CD4-positive, alpha-beta T cell treated with Interleukin-15 for 4 hours (primary cell): ENCODE data around the gene CCAR1.
"Not testable (repeated sequence)": the region's sequence is repeated elsewhere in the genome, so short reads cannot be mapped to it uniquely, and the experiment has no call there.

Experiments
- DNase-seq: peaks from one replicate; pipeline ENCODE4 v3.0.0-alpha.2; 2020; ENCODE audit warnings: low spot score

CCAR1 gene

DNA sequence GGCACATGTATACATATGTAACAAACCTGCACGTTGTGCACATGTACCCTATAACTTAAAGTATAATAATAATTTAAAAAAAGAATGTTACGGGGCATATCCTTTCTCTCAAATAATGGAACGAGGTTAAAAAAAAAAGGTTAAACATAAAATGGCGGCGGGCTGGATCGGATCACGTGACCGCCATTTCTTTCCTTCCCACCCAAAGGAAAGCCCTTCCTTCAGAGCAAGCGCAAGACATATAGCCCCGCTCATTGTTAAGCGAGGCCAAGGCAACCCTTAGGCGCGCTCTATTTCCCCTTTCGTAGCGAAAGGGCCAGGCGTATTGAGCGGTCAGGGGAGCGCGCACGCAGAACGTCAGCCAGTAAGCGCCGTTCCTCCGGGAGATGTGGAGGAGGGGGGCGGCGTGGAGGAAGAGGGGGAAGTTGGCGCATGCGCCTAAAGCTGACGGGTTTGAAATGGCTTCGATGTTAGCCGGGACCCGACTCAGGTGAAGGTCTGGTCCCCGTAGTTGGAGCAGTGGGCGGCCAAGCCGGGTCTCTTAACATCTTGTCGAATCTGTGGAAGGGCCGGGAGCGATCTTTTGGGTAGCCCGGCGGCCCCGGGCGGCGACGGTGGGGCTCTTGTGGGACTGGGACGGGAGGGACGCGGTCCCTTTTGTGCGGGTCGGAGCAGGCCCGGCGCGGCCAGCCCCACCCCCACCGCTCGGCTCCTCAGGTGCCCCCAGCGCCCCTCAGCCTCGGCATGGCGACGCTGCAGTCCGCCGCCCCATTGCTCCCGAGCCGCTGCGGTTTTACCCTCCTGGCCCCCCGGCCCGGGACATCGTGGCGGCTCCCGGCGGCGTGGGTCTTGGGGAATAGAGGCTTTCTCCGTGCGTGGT lies at the start of gene CCAR1:
CCAR1 (plus strand) TSS at position 447 of the 880 bp plus-strand sequence. CDS start 1,266 bp downstream, outside the sequence.
- DNase-seq = peak; percentile 97

GRCh38 chr10:68684413-68684812 lies 36.6 kb upstream of the CCAR1 start:
- DNase-seq = peak; percentile 44

DNA sequence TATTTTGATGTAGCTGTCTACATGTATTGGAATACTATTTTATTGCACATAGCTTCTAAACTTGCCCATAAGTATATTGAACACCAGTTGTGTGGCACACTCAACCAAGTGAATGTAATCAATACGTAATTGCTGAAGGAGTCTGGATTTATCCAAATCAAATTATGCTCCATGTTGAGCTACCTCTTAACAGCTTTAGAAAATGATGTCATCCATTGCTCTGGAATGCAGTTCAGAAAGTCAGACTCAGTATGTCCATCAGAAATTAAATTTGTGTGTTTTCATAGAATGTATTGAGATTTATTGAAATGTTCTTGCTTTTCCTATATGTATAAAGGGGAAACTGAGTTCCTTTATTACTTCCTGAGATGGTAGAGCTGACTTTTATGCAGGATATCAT lies 25.0 kb upstream of the CCAR1 start:
- no peak for DNase-seq

DNA sequence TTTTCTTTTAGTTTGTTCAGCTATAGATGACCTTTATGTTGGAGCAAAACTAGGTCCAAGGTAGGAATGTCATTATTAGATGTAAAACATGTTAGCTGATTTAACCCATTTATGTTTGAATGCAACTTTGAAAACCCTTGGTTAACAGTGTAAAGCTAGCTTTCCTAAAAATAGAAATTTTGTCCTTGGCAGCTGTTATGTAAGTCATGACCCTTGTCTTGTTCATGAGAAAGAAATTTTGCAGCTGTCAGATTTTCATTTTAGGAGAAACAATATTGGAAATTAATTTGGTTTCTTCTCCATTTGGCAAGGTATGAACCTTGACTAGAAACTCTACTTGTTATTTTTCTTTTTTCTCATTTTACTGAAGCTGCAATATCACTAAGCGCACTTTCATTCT lies 23.9 kb upstream of the CCAR1 start:
- no peak for DNase-seq

DNA sequence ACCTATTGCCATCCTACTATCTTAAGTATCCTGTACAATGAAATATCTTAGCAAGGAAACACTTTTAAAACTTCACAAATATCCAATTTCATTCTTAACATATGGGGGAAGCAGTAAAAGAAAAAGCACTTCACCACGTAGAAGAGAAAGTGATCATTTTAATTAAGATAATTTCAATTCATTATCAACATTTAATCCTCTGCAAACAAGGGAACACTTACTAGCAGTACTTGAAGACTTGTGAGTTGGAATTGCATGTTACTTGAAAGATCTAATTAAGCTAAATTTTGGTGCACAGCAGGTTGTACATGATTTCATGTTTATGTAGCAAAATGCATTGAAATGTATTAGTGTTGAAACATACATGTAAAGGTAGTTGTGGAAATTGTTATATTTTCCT lies 20.8 kb upstream of the CCAR1 start:
- DNase-seq = no peak

DNA sequence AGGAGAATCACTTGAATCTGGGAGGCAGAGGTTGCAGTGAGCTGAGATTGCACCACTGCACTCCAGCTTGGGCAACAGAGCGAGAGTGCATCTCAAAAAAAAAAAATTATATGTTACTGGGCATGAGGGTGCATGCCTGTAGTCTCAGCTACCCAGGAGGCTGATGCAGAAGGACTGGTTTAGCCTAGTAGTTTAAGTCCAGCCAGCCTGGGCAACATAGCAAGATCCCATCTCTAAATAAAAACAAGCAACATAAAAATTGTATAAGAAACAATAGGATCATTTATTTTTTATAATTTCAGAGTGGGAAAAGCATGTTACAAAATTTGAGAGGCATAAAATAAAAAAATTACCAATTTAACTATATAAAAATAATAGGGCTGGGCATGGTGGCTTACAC lies 15.5 kb upstream of the CCAR1 start:
- no peak for DNase-seq

DNA sequence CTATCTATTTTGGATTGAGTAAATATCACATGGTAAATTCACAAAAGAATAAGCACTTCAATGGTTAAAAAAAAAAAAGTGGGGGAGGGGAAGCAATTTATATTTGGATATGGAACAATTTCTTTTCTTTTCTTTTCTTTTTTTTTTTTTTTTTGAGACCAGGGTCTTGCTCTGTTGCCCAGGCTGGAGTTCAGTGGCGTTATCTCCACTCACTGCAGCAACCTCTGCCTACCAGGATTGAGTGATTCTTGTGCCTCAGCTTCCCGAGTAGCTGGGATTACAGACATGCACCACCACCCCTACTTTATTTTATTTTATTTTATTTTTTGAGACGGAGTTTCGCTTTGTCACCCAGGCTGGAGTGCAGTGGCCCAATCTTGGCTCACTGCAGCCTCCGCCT lies 12.1 kb upstream of the CCAR1 start:
- DNase-seq = not testable (repeated sequence)

GRCh38 chr10:68713065-68713464 lies 8.0 kb upstream of the CCAR1 start:
- not testable (repeated sequence) for DNase-seq

DNA sequence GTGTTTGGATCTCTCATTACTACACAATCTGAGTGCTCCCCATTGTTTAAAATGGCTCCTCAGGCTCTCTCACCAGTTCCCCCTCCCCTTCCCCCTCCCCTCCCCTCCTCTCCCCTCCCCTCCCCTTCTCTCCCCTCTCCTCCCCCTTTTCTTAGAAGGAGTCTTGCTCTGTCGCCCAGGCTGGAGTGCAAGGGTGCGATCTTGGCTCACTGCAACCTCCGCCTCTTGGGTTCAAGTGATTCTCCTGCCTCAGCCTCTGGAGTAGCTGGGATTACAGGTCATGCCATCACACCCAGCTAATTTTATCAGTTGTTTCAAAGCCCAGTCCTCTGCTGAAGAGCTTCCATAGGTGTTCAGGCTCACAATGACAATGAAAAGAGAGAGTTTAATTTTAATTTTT lies 3.6 kb upstream of the CCAR1 start:
- DNase-seq = no peak

- DNase-seq = peak; percentile 2
Measured at GRCh38 chr10:68721673-68722335, 765 bp downstream of the CCAR1 start.

- no peak for DNase-seq
Measured at GRCh38 chr10:68725016-68725415, 4.0 kb downstream of the CCAR1 start.

- no peak for DNase-seq
Measured at GRCh38 chr10:68727146-68727545, 6.1 kb downstream of the CCAR1 start.

DNA sequence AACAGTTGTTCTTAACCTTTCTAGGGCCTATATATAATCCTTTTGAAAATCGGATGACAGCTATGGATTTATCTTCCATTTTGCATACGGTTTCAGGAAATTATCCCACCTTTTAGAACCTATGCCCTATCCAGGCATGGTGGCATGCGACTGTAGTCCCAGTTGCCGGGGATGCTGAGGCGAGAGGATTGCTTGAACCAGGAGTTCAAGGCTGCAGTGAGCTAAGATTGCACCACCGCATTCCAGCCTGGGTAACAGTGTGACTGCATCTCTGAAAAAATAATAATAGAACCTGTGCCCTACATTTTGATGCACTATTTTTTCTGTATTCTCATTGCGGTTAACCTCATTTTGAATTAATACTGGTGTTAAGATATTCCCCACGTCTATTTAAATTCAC lies 11.6 kb downstream of the CCAR1 start:
- DNase-seq = no peak

DNA sequence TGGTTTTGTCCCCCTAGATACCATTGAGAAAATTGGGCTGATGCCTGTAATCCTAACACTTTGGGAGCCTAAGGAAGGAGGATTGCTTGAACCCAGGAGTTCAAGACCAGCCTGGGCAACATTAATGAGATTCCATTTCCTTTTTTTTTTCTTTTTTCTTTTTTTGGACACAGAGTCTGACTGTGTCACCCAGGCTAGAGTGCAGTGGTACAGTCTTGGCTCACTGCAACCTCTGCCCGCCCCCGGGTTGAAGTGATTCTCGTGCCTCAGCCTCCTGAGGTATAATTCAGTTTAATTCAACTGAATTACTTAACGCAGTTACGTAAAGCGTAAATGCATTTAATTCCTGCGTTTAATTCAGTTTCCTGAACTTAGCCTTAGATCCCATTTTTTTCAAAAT lies 13.3 kb downstream of the CCAR1 start:
- DNase-seq = no peak

DNA sequence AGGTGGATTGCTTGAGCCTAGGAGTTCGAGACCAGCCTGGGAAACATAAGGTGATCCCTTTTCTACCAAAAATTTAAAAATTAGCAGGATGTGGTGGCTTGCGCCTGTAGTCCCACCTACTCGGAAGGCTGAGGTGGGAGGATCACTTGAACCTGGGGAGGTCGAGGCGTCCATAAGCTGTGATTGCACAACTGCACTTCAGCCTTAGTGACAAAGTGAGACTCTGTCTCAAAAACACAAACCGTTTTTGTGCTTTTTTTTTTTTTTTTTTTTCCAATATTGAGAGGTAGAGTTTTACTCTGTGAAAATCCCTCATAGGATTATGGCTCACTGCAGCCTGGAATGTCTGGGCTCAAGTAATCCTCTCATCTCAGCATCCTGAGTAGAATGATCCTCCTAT lies 14.1 kb downstream of the CCAR1 start:
- no peak for DNase-seq

DNA sequence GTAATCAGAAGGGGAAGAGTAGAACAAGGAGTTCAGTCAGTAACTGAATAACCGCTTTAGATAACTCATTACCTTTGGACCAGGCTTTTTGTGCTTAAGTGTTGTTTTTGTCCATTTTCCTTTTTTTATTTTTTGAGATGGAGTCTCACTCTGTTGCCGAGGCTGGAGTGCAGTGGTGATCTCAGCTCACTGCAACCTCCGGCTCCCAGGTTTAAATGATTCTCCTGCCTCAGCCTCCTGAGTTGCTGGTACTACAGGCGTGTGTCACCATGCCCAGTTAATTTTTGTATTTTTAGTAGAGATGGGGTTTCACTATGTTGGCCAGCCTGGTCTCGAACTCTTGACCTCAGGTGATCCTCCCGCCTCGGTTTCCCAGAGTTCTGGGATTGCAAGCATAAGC lies 14.7 kb downstream of the CCAR1 start:
- DNase-seq = not testable (repeated sequence)

GRCh38 chr10:68740676-68741075 lies 19.6 kb downstream of the CCAR1 start:
- not testable (repeated sequence) for DNase-seq

DNA sequence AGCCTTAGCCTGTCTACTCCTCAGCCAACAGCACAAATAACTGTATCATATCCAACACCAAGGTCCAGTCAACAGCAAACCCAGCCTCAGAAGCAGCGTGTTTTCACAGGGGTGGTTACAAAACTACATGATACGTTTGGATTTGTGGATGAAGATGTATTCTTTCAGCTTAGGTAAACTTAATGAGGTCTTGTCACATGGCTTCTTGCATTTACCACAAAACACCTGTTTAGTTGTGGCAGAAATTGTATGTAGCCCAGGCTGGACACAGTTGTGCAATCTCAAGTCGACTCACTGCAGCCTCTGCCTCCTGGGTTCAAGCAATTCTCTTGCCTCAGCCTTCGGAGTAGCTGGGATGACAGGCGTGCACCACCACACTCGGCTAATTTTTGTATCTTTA lies 21.4 kb downstream of the CCAR1 start:
- DNase-seq = no peak

DNA sequence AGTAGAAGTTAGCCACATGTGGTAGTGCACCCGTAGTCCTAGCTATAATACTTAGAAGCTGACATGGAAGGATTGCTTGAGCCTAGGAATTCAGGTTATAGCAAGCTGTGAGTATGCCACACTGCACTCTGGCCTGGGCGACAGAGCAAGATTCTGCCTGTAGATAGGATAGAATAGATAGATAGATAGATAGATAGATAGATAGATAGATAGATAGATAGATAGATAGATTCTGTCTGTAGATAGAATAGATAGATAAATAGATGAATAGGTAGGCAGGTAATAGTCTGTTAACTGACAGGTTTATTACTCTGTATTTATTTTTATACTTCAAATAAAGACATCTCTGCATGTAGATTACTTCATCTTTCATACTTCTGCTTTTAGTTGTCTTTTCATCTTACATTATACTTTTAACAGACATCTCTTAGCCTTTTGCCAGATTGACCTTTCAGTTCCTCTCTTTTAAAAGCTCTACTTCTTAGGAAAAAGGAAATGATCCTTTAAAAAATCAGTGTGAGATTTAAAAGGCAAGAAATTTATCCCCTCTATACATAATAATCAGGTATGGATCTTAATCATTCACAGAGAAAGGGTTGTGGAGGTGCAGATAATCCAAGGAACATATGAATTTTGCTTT lies 31.8 kb downstream of the CCAR1 start:
- no peak for DNase-seq

GRCh38 chr10:68756246-68756645 lies 35.2 kb downstream of the CCAR1 start:
- no peak for DNase-seq

DNA sequence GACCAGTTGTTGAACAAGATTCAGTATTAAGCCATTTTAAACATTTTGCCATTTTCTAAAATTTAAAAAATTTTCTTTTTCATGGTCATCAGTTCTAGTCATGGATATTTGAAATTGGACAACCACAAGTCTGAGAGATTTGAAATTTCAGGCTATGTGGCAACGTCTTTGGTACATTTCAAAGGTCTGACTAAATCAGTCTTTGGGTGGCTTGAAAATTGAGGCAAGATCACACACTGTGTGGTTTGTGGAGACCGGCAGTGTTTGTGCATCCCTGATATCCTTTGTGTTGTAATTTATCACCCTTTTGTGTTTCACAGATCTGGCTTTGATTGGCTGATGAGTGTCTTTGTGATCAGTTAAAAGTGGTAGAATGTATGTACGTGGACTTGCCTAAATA lies 35.7 kb downstream of the CCAR1 start:
- no peak for DNase-seq

DNA sequence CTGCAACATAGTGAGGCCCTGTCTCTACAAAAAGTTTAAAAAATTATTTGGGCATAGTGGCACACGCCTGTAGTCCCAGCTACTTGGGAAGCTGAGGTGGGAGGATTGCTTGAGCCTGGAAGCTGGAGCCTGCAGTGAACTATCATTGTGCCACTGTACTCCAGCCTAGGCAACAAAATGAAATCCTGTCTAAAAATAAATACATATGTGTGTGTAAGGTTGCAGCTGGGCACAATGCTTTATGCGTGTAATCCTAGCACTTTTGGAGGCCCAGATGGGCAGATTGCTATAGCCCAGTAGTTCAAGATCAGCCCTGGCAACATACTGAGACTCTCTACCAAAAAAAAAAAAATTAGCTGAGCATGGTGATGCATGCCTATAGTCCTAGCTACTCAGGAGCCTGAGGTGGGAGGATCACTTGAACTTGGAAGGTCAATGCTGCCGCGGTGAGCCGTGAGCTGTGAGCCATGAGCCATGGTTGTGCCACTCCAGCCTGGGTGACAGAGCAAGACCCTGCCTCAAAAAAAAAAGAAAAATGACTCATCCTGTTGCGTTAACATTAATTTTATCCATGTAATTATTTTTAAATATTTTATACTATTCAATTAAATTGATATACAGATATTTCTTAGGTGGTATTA lies 38.3 kb downstream of the CCAR1 start:
- no peak for DNase-seq

GRCh38 chr10:68759967-68760366 lies 38.9 kb downstream of the CCAR1 start:
- DNase-seq = no peak
